ENCODE results near the gene TTC39A. TPM values are rescaled to one million over a fixed set of nuclear protein-coding genes. Genes with fewer than 3 reads are reported as not detected.

Gene TTC39A
- total RNA-seq, 2 donors from 2014 or later: 7.9 to 21.3 TPM

- Histone ChIP-seq H3K27me3 (no peaks in the 10 kb centered on the region), H3K36me3 (replicated peaks in 1 of 2; ENCODE audit: insufficient read depth in 1 of 2, low read depth in 2 of 2) (no peaks in the 10 kb centered on the region), H3K4me1 (peaks cover 26% of the 10 kb centered on the region), H3K4me3 (no peak overlapping the region), H3K27ac (peak overlapping the region; percentile 32 to 93 (median 62)), H3K9me3 (no peaks in the 10 kb centered on the region)
- ATAC-seq (peak; percentile 46), DNase-seq (peak; percentile 47 to 78 (median 64))
- no peak for TF ChIP-seq CTCF (IDR thresholded peaks at IDR 0.05)
- TF ChIP-seq POLR2A (IDR thresholded peaks at IDR 0.05): peak in 2 of 3 donors; percentile 9 to 25
- intact Hi-C loops (cut with DNase I): no loop called here
- 60% methylated on average over 7 of the region's 7 CpGs for WGBS, 2 donors
Measured at GRCh38 chr1:51331206-51332100, 1.1 kb upstream of the TTC39A start.

GRCh38 chr1:51329443-51330325 is 678 bp downstream of the TTC39A start:
- no peaks in the 10 kb centered on the region for H3K9me3 ChIP-seq
- no peaks in the 10 kb centered on the region for H3K36me3 ChIP-seq (replicated peaks in 1 of 2; ENCODE audit: insufficient read depth in 1 of 2, low read depth in 2 of 2)
- no peak overlapping the region for H3K4me3 ChIP-seq
- TF ChIP-seq CTCF (IDR thresholded peaks at IDR 0.05) (peak in 1 of 7 experiments; percentile 8), POLR2A (IDR thresholded peaks at IDR 0.05) (peak; percentile 89 to 94 (median 92))
- peak; percentile 93 for ATAC-seq
- 11 to 28% methylated on average over 6 to 26 of the region's 26 CpGs for WGBS, 2 donors
- peaks cover 26% of the 10 kb centered on the region for H3K4me1 ChIP-seq
- peak; percentile 89 to 97 (median 96) for DNase-seq
- no peaks in the 10 kb centered on the region for H3K27me3 ChIP-seq
- intact Hi-C loops (cut with DNase I): no loop called here
- H3K27ac ChIP-seq: peak overlapping the region; percentile 83 to 93 (median 87)

GRCh38 chr1:51328926-51329325 is 1.4 kb downstream of the TTC39A start:
- H3K4me3 ChIP-seq: no peak overlapping the region
- intact Hi-C loops (cut with DNase I): no loop called here
- H3K27me3 ChIP-seq: no peaks in the 10 kb centered on the region
- TF ChIP-seq CTCF (IDR thresholded peaks at IDR 0.05) (no peak), POLR2A (IDR thresholded peaks at IDR 0.05) (no peak)
- 68 to 77% methylated on average over 4 of the region's 4 CpGs for WGBS, 2 donors
- peak overlapping the region; percentile 83 to 93 (median 87) for H3K27ac ChIP-seq
- peaks cover 26% of the 10 kb centered on the region for H3K4me1 ChIP-seq
- ATAC-seq (no peak), DNase-seq (no peak)
- no peaks in the 10 kb centered on the region for H3K9me3 ChIP-seq
- H3K36me3 ChIP-seq (replicated peaks in 1 of 2; ENCODE audit: insufficient read depth in 1 of 2, low read depth in 2 of 2): no peaks in the 10 kb centered on the region

GRCh38 chr1:51328279-51328678 is 2.1 kb downstream of the TTC39A start:
- Histone ChIP-seq H3K36me3 (replicated peaks in 1 of 2; ENCODE audit: insufficient read depth in 1 of 2, low read depth in 2 of 2) (no peaks in the 10 kb centered on the region), H3K4me3 (no peak overlapping the region), H3K27ac (no peak overlapping the region), H3K9me3 (no peaks in the 10 kb centered on the region), H3K4me1 (peaks cover 26% of the 10 kb centered on the region), H3K27me3 (no peaks in the 10 kb centered on the region)
- no peak for DNase-seq
- WGBS, 2 donors: 94 to 95% methylated on average over 3 of the region's 3 CpGs
- TF ChIP-seq CTCF (IDR thresholded peaks at IDR 0.05) (no peak), POLR2A (IDR thresholded peaks at IDR 0.05) (no peak)
- intact Hi-C loops (cut with DNase I): no loop called here
- no peak for ATAC-seq
